ENCODE results near the gene EFTUD2. TPM values are rescaled to one million over a fixed set of nuclear protein-coding genes. Genes with fewer than 3 reads are reported as not detected.

The EFTUD2 gene
- total RNA-seq, 1 experiment from 2014 or later, result 150 TPM

- intact Hi-C loops (cut with micrococcal nuclease), result no loop called here
- Histone ChIP-seq H3K27ac (ENCODE audit: low read depth, low read length) (no peak overlapping the region), H3K9me3 (ENCODE audit: control insufficient read depth in 1 of 2, insufficient read depth in 1 of 2, low read depth in 1 of 2, low read length in 2 of 2) (no peaks in the 10 kb centered on the region), H3K36me3 (ENCODE audit: control insufficient read depth in 1 of 2, insufficient read depth in 2 of 2, low read length in 2 of 2) (peaks cover 60 to 61% of the 10 kb centered on the region in 2 experiments; a peak in 3 of 4 replicates), H3K27me3 (ENCODE audit: insufficient read depth, low read length) (no peaks in the 10 kb centered on the region), H3K79me2 (ENCODE audit: insufficient read depth, low read length) (peaks cover 9% of the 10 kb centered on the region; the same call in 1 of the 2 replicates), H3K4me2 (ENCODE audit: low read length) (no peak overlapping the region), H3K4me1 (ENCODE audit: control insufficient read depth in 1 of 2, insufficient read depth in 2 of 2, low read length in 2 of 2) (no peaks in the 10 kb centered on the region), H2AFZ (ENCODE audit: low read depth, low read length, poor library complexity, severe bottlenecking) (no peak overlapping the region), H3K4me3 (replicated peaks in 1 of 2; ENCODE audit: low read depth in 1 of 2, low read length in 2 of 2) (no peak overlapping the region), H3K9me2 (ENCODE audit: insufficient read depth) (no peaks in the 10 kb centered on the region), H3K9ac (ENCODE audit: low read length) (no peak overlapping the region), H4K20me1 (ENCODE audit: insufficient read depth) (no peaks in the 10 kb centered on the region)
- no TSS peak for BruUV-seq (replicated peaks)
- CTCF ChIA-PET, result no interaction called here
- no peak for ATAC-seq
- no peak for DNase-seq (ENCODE audit: low read depth, low spot score)
- RAD21 ChIA-PET (ENCODE audit: low non-redundant PET in 1 of 2, low total read pairs in 2 of 2, uncharacterized antibody in 2 of 2, unreplicated experiment in 2 of 2), result no interaction called here
- POLR2A ChIA-PET, result no interaction called here
- TF ChIP-seq ZFX (IDR thresholded peaks at IDR 0.05) (no peak), ZBTB33 (IDR thresholded peaks at IDR 0.05; ENCODE audit: extremely low read depth, insufficient replicate concordance, low read length) (no peak), YY1 (IDR thresholded peaks at IDR 0.05; ENCODE audit: extremely low read depth, insufficient replicate concordance, low read depth, low read length) (no peak), TCF7L2 (IDR thresholded peaks at IDR 0.05; ENCODE audit: borderline replicate concordance, extremely low read depth, insufficient read depth, insufficient read length) (no peak), CEBPB (IDR thresholded peaks at IDR 0.05; ENCODE audit: low read depth) (no peak), CBX3 (IDR thresholded peaks at IDR 0.05; ENCODE audit: low read depth) (no peak), POLR2AphosphoS5 (IDR thresholded peaks at IDR 0.05; ENCODE audit: low read depth, low read length) (no peak), SP1 (IDR thresholded peaks at IDR 0.05; ENCODE audit: low read depth) (no peak), CTCF (IDR thresholded peaks at IDR 0.05 in 2 of 3, conservative IDR thresholded peaks at IDR 0.05 in 1 of 3; ENCODE audit: borderline replicate concordance in 1 of 3, insufficient read depth in 1 of 3, low read depth in 2 of 3, low read length in 2 of 3) (no peak)
These were observed 27.0 kb downstream of the EFTUD2 start for GRCh38 chr17:44872131-44872768.
